ENCODE measurements around the gene ANO6.
"Not testable (repeated sequence)": the region's sequence is repeated elsewhere in the genome, so short reads cannot be mapped to it uniquely, and the experiment has no call there.

Gene ANO6

DNA sequence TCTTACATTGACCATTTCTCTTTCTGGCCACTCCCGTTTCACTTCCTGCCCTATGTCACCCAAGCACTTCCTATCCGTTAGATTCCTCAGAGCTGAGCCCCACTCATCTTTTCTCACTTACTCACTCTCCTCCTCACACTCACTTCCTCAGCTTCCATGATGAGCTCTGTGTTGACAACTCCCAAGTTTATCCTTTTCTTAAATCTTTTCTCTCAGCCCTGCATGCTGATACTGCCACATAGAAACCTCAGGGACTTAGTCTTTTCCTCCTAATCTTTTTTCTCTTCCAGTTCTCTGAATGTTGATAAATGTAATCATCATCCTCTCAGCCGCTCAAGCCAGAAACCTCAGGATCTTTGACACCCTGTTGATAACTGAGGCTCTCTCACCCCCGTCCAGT is 99.6 kb downstream of the ANO6 start:
- no peak for DNase-seq

DNA sequence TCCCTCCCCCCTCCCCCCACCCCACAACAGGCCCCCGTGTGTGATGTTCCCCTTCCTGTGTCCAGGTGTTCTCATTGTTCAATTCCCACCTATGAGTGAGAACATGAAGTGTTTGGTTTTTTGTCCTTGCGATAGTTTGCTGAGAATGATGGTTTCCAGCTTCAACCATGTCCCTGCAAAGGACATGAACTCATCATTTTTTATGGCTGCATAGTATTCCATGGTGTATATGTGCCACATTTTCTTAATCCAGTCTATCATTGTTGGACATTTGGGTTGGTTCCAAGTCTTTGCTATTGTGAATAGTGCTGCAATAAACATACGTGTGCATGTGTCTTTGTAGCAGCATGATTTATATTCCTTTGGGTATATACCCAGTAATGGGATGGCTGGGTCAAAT is 101.4 kb downstream of the ANO6 start:
- not testable (repeated sequence) for DNase-seq

DNA sequence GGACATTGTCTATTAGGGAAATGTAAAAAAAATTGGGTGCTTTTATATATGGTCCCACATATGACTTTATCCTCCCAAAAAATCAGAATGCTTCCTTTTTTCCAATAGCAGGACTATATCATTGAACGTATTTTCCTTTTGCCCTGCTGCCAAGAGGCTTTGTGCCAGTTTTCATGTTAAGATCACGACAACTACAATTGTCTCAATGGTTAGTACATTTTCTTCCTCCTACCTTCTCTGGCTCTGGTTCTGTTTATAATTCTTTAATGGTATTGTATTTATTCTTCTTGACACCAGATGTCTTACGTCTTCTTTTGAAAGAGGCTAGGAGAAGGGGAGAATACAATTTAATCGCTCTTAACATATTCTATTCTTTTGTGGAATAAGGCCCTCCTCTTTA is 106.9 kb downstream of the ANO6 start:
- no peak for DNase-seq

DNA sequence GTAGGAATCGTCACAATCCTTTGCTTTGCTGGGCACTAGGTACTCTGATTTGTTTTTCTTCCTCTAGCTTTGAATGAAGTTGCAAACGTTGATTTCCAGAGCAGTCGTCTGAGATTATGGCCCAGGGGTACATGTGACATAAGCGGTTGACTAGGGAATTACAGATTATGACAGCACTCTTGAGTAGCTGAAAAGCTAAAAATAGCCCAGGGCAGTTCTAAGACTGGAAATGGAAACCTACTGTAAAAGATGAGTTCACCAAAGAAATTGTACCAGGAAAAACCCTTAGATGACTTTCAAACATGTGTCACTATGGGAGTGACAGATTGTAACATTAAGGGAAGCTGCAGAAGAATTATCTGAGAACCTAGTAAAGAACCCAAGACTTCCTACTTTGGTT is 108.5 kb downstream of the ANO6 start:
- no peak for DNase-seq

DNA sequence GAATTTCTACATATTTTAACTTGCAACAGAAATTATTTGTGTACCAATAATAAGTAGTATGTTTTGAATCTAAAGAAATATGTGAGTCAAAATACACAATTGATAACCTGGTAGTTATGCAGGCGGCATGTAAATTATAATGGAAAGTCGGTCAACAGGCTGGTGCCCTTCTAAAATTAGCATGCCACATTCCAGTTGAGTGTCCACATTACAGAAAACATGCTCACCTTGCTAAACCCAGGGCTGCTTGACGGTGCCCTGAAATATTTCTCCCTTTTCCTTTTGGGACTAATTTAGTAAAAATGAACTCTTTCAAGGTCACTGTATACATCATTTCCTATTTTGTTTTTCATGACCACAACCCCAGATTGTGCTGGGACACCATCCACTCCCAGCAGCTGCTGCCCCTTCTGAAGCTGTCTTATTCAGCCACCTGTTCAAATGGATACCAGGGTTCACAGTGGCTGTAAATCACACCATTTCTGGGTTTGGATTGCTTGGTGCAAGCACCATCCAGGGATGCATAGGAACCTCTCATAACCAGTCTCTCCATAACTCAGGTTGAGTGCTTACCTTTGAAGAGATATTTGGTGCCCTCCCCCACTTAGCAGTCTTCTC is 110.6 kb downstream of the ANO6 start:
- DNase-seq: no peak

DNA sequence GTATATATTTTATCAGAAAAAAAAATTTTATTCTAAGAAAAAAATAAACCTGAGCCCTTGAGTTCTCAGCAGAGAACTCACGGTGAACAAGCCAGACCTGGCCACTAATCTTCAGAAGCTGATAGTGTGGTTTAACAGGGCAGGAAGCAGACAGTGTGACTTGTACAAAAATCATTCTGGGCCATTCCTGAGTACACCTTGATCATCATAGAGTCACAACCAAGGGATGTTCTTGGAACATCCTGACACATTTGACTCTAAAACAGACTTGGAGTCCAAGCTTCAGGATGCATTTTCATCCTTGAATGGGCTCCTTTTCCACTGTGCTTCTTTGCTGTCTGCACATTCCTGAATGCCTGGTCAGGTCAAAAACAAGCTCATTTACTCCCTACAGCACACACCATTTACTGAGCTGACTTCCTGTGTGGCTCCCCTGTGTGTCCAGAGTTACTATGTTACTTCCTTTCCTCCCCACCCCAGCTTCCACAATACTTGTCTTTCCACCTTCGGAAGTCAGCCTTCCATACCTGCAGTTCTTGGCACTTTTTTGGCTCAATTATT is 112.0 kb downstream of the ANO6 start:
- DNase-seq: no peak

DNA sequence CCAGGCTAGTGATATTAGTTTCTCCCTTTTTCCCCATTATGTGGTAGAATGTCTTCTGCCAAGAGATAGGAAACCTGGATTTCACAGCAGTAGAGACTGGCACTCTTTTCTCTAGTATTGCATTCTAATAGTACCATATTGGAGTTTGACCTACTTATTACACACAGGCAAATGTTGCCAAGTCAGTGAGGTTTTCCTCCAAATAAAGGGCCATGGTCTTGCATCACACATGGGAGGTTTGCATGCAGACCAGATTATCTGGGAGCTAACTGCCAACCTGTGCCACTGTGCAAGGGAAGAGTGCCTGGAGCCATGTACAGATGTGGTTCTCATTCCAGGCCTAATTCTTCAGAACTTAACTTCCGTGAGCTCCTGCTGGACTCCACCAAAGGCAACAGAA is 113.3 kb downstream of the ANO6 start:
- no peak for DNase-seq

DNA sequence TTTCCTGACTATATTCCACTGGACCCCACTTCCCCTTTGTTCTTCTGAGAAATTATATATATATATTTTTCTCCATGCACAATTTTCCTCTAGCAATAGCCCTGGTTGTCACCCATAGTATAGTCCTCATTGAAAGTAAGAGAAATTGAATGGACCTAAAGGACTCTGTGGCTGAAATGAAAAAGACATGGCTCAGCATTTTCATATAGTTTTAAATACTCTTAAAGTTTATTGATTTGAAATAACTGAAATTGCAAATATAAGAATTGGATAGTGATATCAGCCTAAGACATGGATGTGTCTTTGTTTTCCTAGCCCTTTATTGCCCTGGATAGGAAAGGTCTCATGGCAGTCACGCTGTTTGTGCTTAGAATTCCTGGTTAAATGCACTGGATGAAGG is 113.8 kb downstream of the ANO6 start:
- no peak for DNase-seq

DNA sequence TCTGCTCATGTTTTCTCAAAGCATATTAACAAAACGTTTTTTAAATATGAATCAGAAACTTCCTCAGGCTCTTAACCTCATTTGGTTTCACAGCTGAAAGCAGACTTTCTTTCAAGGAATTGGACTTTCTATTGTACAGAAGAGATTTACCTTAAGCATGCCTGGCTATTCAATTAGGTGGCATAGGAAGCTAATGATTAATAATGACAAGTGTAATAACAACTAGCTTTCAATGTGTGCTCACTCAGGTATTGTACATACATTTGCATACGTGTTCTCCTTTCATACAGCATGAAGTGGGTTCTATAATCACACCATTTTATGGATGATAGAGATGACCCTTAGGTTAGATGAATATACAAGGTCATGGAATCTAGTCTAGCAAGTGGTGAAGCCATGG is 115.7 kb downstream of the ANO6 start:
- no peak for DNase-seq

DNA sequence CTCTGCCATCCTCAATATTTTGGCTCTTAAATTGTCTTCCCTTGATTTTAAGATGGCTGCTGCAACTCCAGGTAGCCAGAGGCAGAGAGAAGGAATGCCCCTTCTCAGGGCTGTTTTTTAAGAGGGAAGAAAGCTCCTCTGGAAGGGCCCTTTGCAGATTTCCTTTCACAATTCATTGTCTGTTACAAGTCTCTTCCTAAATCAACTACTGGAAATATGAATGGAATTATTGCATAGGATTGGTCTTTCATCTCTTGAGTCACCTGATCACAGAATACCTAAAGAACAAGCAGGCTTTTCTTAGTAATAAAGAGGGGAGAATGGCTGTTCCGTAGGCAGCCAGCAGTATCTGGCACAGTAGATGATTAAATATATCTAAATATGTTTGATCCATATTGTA is 118.5 kb downstream of the ANO6 start:
- DNase-seq: no peak

DNA sequence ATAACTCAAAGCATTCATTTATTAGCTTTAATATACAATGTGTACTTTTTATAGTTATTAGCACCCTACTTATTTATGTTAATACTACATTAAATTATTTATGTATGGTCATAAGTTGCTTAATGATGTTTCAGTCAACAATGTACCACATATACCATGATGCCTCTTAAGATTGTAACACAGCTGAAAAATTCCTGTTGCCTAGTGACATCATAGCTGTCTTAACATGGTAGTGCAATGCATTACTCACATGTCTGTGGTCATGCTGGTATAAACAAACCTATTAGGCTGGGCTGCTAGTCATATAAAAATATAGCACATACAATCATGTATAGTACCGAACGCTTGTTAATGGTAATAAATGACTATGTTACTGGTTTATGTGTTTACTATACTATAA is 120.4 kb downstream of the ANO6 start:
- no peak for DNase-seq

DNA sequence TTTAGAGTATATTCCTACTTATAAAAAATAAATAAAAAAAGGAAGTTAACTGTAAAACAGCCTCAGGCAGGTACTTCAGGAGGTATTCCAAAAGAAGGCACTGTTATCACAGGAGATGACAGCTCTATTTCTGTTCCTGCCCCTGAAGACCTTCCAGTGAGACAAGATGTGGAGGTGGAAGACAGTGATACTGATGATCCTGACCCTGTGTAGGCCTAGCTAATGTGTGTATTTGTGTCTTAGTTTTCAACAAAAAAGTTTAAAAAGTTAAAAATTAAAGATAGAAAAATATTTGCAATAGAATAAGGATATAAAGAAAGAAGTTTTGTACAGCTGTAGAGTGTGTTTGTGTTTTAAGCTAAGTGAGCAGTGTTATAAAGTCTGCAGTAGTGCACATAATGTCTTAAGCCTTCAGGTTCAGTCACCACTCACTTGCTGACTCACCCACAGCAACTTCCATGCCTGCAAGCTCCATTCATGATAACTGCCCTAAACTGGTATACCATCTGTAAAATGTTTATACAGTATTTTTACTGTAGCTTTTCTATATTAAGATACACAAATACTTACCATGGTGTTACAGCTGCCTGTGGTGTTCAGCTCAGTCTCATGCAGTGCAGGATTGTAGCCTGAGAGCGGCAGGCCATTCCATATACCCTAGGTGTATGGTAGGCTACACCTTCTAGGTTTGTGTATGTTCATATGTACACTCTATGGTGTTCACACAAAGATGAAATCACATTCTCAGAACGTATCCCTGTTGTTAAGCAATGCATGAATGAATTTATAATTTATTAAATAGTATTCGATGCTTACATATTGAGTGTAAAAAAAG is 121.1 kb downstream of the ANO6 start:
- no peak for DNase-seq

DNA sequence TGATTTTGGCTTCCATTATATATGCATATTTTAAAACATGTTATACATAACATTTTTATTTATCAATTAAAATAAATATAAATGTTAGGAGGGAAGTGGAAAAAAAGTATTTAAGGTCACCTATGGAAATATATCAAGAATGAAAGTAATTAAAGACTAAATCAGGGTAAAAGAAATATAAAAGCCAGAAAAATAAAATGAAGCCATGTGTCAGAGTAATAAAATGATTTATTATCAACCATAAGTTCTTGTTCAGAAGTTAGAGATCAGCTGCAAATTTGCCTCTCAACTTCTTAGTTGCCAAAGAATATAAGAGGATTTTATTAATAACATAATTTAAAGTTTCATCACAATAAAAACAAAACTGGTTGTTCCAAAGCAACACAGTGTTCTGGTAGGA is 121.9 kb downstream of the ANO6 start:
- no peak for DNase-seq

DNA sequence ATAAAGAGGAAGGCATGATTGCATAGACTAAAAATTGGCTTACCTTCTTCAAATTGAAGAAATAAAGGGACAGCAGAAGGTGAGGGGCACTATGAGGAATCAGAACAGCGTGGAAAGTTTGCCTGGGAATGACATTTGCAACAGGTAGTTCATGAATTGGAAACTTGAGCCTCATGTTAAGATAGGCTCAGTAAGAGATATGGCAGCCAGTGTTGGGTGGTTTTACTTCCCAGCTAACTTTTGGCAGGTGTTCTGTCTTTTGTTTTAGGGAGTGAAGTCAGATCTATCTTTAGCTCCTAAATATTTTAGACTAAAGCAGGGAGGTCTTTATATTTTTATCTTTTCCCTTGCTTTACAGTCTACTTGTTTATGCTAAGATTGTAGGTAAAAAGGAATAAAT is 122.4 kb downstream of the ANO6 start:
- no peak for DNase-seq

DNA sequence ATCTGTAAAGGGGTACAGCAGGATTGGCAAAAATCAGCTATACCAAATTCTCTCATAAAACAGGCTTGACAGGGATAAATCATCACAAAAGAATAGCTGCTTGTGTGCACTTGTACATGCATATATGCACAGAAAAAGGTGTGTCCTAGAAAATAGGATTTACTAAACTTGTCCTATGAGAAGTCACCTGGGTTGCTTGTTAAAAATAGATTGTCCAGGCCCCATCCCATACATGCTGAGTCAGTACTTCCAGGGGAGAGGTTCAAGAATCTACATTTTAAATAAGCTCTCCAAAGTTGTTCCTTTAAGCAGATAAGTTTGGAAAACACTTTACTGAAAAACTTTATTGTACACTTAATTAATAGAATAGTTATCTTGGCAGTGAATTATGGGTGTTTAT is 123.1 kb downstream of the ANO6 start:
- no peak for DNase-seq

DNA sequence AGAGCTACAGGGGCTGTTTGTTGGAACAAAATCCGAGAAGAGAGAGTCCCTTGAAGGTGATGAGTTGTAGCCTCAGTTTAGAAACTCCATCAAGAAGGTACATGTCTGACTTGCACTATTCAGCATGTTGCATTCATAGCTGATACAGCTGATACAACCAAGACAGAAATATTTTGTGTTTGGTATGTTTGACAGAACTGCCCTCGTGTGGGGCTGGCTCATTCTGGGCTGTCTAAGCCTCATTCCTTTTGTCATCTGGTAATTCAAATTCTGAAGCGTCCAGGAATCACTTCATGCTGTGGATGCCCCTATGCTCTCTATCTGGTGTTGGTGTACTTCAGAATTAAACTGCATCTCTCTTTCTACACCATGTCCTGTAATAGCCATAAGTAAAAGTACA is 126.3 kb downstream of the ANO6 start:
- DNase-seq: no peak

DNA sequence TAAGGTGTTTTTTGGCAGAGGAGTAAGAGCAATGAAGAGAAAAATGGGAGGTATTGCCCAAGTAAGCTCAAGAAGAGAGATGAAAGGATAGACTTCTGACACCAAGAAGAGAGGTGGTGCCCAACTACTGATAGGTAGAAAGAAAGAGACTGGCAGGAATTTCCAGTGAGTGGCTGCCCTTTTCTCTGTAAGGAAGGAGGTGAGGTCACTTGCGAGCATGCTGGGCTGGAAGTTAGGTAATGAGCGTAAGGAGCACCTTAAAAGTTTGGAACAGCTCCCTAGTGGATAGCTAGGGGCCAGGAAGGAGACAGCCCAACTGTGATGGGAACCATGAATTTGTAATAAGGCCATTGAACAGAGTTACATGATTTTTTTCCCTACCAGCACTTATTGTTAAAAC is 127.0 kb downstream of the ANO6 start:
- no peak for DNase-seq

DNA sequence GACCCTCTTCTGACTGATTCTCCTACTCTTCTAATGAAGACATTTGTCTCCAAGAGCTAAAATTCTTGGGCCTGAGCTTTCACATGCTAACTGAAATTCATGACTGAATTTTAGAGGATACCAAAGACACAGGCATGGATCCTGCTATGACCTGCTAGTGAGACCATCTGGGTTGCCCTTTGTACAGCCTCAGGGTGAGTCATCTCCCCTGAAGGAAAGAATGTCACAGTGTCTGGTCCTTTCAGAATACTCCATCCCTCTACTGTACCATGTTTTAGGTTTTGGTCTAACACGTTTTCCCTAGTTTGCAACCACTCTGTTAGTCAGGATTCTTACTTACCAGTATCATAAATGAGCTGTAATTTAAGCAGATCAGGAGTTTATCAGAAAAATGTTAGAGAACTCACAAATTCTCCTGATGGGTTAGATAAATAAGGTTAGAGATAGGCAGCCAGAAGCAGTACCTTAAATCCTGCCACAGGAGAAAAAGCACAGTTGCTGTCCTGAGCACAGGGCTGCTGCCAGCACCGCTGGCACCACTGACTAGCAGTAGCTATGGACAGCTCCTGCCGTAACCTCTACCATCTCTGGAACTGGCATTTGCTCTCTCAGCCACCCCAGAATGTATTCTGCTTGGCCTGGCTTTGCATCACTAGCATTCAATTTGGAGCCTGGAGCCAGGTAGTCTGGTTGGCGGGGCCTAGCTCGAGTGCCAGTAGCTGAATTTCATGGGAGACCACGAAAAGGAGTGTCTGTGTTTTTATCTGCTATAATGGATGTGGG is 127.6 kb downstream of the ANO6 start:
- no peak for DNase-seq

DNA sequence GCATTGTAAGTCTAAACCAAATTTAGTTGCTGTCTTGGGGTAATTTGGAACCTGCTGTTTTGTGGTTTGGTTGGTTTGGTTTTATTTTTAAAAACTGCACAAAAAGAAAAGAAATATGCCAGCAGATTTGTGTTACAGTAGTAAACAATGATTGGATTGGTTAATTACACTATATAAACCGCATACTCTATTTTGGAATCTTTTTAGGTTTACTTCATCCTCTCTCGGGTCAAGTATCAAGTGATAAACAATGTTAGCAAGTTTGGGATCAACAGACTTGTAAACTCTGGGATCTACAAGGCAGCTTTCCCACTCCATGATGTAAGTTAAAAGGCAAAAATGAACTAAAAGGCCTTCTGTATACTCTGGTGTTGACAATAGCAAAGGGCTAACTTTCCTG is 132.4 kb downstream of the ANO6 start:
- no peak for DNase-seq

DNA sequence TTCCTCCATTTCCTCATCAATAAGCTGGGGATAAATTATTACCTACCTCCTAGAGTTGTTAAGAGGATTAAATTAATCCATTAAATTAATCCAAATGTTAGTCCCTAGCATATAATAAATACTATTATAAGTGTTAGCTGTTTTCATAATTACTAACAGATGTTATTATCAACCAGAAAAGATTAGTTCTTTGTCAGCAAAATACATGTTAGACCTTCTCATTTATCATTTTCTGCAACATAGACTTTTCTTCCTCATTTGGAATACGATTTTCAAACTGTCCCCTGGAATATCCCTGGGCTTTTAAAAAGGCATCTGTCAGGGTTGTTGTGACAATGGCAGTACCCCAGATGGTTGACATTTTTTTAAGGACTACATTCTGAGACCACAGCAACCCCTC is 133.1 kb downstream of the ANO6 start:
- no peak for DNase-seq

DNA sequence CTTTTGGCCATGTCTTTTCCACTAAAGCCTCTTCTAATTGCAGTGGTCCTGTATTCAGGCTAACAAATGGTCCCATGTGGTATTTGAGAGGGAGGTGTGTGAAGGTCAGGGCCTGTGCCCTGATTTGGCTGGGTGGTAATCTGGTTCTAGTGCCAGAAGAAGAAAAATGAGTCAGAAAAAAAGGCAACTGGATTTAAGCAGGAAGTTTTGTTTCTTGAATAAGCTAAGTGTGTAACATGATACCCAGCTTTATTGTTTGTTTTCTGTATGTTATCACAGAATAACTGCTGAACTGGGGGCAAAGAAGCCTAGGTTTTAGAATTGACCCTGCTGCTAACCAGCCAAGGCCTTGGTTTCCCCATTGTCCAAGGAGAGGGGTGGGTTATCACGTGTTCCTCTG is 134.0 kb downstream of the ANO6 start:
- DNase-seq: no peak

DNA sequence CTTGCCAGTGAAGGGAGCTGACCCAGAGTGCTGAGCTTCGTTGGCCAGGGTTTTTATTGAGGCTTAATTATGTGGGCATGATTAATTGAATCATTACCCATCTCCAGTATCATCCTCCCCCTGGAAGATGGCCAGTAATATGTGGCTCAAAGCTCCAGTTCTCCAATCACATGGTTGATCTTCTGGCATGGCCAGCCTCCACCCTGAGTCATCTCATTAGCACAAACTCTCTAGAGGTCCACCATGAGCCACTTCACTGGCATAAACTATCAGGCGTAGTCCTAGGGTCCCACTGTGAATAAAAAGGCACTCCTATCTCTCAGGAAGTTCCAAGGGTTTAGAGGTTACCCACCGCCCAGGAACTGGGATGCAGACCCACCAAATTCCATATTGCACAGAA is 135.0 kb downstream of the ANO6 start:
- DNase-seq: no peak

DNA sequence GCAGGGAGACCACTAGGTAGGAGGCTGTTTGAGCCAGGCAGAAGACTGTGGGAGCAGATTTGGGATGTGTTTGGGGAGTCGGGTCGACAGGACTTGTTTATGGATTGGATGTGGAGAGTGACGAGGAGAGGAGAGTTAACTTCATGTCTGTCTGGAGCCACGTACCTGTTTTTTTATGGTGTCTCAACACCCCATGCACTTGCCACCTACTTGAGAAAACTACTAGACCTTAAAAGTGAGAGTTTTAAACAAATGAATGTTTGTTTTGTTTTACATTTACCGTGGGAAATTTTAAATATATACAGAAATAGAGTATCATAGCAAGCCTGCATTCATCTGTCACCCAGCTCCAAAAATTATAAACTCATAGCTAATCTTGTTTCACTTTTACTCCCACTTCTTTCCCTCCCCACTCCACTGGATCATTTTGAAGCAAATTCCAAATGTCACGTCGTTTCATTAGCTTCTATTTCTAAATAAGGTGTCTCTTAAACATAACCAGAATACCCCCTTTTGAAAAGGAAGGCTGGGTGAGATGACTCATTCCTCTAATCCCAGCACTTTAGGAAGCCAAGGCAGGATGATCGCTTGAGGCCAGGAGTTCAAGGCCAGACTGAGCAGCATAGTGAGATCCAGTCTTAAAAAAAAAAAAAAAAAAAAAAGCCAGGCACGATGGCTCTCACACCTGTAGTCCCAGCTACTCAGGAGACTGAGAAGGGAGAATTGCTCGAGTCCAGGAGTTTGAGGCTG is 136.2 kb downstream of the ANO6 start:
- no peak for DNase-seq
